ENCODE measurements around the gene TADA2B. TPM values are rescaled to one million over a fixed set of nuclear protein-coding genes. Genes with fewer than 3 reads are reported as not detected.

Gene TADA2B
- total RNA-seq, 5 donors from 2014 or later (not counting 1 experiment from before 2014, with no cell fraction given), result 36.6 to 44.8 (median 42.3) TPM

Other genes with a start within 250 kb of the TADA2B start
- gene TBC1D14, start 133.5 kb upstream of the TADA2B start, total RNA-seq, result 10 to 100 TPM; 44.2 to 73.8 (median 62.3) TPM
- 10 to 100 TPM; 29.9 to 54.6 (median 36.8) TPM for gene GRPEL1, start 24.7 kb downstream of the TADA2B start, total RNA-seq
- under 1 TPM in 1 of 5 donors, not detected in 4; 0.22 TPM for gene SORCS2, start 149.2 kb downstream of the TADA2B start, total RNA-seq